ENCODE data around the gene SNTG2. TPM values are rescaled to one million over a fixed set of nuclear protein-coding genes. Genes with fewer than 3 reads are reported as not detected.

Gene SNTG2
- total RNA-seq, 2 experiments from 2014 or later: not detected

- intact Hi-C loops (cut with micrococcal nuclease; ENCODE audit: unreplicated experiment): no loop called here
Observed at GRCh38 chr2:1173528-1173927, 222.9 kb downstream of the SNTG2 start.

GRCh38 chr2:1181893-1182292 lies 231.2 kb downstream of the SNTG2 start:
- ChIA-PET CTCF (ENCODE audit: unreplicated experiment) (no interaction called here), POLR2A (no interaction called here)
- Histone ChIP-seq H3K79me2 (ENCODE audit: insufficient read depth, low read depth, low read length) (no peaks in the 10 kb centered on the region), H3K4me3 (ENCODE audit: low read depth, low read length, poor library complexity, severe bottlenecking) (no peak overlapping the region), H3K27ac (ENCODE audit: low read depth, low read length, poor library complexity, severe bottlenecking) (no peak overlapping the region), H3K4me1 (ENCODE audit: insufficient read depth, low read length, poor library complexity, severe bottlenecking) (no peaks in the 10 kb centered on the region), H3K9me2 (ENCODE audit: insufficient read depth, low read length) (no peaks in the 10 kb centered on the region), H3K9me3 (ENCODE audit: low read length) (no peaks in the 10 kb centered on the region), H3K4me2 (ENCODE audit: low read length) (no peak overlapping the region), H2AFZ (ENCODE audit: low read length) (no peak overlapping the region), H4K20me1 (ENCODE audit: insufficient read depth, low read length) (no peaks in the 10 kb centered on the region), H3K36me3 (ENCODE audit: insufficient read depth, low read length) (no peaks in the 10 kb centered on the region)
- intact Hi-C loops (cut with micrococcal nuclease; ENCODE audit: unreplicated experiment): no loop called here
- BruUV-seq (replicated peaks): no TSS peak
- TF ChIP-seq EZH2phosphoT487 (IDR thresholded peaks at IDR 0.05; ENCODE audit: borderline replicate concordance, low read depth, low read length) (no peak), CTCF (conservative IDR thresholded peaks at IDR 0.05; ENCODE audit: low read length) (no peak)
- DNase-seq (ENCODE audit: low spot score): no peak

More at GRCh38 chr2:1173528-1173927, 222.9 kb downstream of the SNTG2 start:
- H3K36me3 ChIP-seq (ENCODE audit: insufficient read depth, low read length): no peaks in the 10 kb centered on the region
- no peak for TF ChIP-seq EZH2phosphoT487 (IDR thresholded peaks at IDR 0.05; ENCODE audit: borderline replicate concordance, low read depth, low read length)
- no peak for TF ChIP-seq CTCF (conservative IDR thresholded peaks at IDR 0.05; ENCODE audit: low read length)
- DNase-seq (ENCODE audit: low spot score): no peak
- no peaks in the 10 kb centered on the region for H3K9me3 ChIP-seq (ENCODE audit: low read length)
- H3K4me3 ChIP-seq (ENCODE audit: low read depth, low read length, poor library complexity, severe bottlenecking): no peak overlapping the region
- H3K4me2 ChIP-seq (ENCODE audit: low read length): no peak overlapping the region
- H2AFZ ChIP-seq (ENCODE audit: low read length): no peak overlapping the region
- no TSS peak for BruUV-seq (replicated peaks)
- no peaks in the 10 kb centered on the region for H3K9me2 ChIP-seq (ENCODE audit: insufficient read depth, low read length)
- H4K20me1 ChIP-seq (ENCODE audit: insufficient read depth, low read length): no peaks in the 10 kb centered on the region
- no peak overlapping the region for H3K27ac ChIP-seq (ENCODE audit: low read depth, low read length, poor library complexity, severe bottlenecking)
- CTCF ChIA-PET (ENCODE audit: unreplicated experiment): no interaction called here
- H3K79me2 ChIP-seq (ENCODE audit: insufficient read depth, low read depth, low read length): no peaks in the 10 kb centered on the region
- no peaks in the 10 kb centered on the region for H3K4me1 ChIP-seq (ENCODE audit: insufficient read depth, low read length, poor library complexity, severe bottlenecking)
- POLR2A ChIA-PET: no interaction called here

- DNase-seq (ENCODE audit: low spot score): no peak
- H3K9me2 ChIP-seq (ENCODE audit: insufficient read depth, low read length): no peaks in the 10 kb centered on the region
- BruUV-seq (replicated peaks): no TSS peak
- TF ChIP-seq EZH2phosphoT487 (IDR thresholded peaks at IDR 0.05; ENCODE audit: borderline replicate concordance, low read depth, low read length) (no peak), CTCF (conservative IDR thresholded peaks at IDR 0.05; ENCODE audit: low read length) (no peak)
- ChIA-PET CTCF (ENCODE audit: unreplicated experiment) (no interaction called here), POLR2A (no interaction called here)
- no peaks in the 10 kb centered on the region for H3K4me1 ChIP-seq (ENCODE audit: insufficient read depth, low read length, poor library complexity, severe bottlenecking)
- H4K20me1 ChIP-seq (ENCODE audit: insufficient read depth, low read length): no peaks in the 10 kb centered on the region
- no peaks in the 10 kb centered on the region for H3K36me3 ChIP-seq (ENCODE audit: insufficient read depth, low read length)
- H3K4me2 ChIP-seq (ENCODE audit: low read length): no peak overlapping the region
- no peak overlapping the region for H2AFZ ChIP-seq (ENCODE audit: low read length)
- no peak overlapping the region for H3K27ac ChIP-seq (ENCODE audit: low read depth, low read length, poor library complexity, severe bottlenecking)
- intact Hi-C loops (cut with micrococcal nuclease; ENCODE audit: unreplicated experiment): no loop called here
- H3K79me2 ChIP-seq (ENCODE audit: insufficient read depth, low read depth, low read length): no peaks in the 10 kb centered on the region
- no peaks in the 10 kb centered on the region for H3K9me3 ChIP-seq (ENCODE audit: low read length)
- H3K4me3 ChIP-seq (ENCODE audit: low read depth, low read length, poor library complexity, severe bottlenecking): no peak overlapping the region
Observed at GRCh38 chr2:1183300-1183699, 232.7 kb downstream of the SNTG2 start.
